Measurements from ENCODE around the gene HMG20B.
"Not testable (repeated sequence)": the region's sequence is repeated elsewhere in the genome, so short reads cannot be mapped to it uniquely, and the experiment has no call there.

HMG20B gene

DNA sequence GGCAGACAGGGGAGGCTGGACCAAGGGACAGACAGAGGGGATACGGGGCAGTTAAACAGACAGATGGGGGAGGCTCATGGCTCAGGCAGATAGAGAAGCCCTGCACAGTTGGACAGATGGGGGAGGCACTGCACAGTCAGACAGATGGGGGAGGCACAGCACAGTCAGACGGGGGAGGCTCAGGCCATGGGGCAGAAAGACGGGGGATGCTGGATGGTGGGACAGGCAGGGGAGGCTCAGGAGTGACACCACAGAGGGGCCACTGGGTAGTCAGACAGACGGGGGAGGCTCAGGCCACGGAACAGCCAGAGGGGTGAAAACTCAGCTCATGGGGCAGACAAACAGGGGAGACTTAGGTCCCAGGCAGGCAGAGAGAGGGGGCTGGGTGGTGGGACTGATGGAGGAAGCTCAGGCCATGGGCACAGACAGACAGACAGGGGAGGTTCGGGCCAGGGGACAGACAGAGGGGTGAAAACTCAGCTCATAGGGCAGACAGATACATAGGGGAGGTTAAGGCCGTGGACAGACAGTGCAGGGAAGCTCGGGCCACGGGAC lies 16.2 kb upstream of the HMG20B start:
- DNase-seq (ENCODE audit: low read depth in 2 of 2) = no peak

DNA sequence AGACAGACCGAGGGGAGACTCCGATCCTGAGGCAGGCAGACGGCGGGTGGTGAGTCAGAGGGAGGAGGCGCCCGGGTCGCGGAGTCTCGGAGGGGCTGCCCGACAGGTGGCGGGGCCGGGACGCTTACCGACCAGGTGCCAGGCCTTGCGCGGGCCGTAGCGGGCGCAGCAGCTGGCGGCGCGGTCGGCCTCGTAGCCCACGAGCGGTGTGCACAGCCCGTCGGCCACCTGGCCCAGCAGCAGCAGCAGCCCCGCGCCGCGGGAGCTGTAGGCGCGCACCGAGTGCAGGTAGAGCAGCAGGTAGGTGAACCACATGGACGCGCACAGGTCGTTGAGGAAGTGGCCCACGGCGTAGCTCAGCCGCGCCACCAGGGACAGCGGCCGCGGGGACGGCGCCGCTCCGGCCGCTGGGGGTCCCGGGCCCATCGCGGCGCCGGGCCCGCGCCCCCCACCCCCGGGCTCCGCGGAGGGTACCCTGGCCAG lies 15.7 kb upstream of the HMG20B start:
- DNase-seq (ENCODE audit: low read depth in 2 of 2) = peak; percentile 40 to 50

DNA sequence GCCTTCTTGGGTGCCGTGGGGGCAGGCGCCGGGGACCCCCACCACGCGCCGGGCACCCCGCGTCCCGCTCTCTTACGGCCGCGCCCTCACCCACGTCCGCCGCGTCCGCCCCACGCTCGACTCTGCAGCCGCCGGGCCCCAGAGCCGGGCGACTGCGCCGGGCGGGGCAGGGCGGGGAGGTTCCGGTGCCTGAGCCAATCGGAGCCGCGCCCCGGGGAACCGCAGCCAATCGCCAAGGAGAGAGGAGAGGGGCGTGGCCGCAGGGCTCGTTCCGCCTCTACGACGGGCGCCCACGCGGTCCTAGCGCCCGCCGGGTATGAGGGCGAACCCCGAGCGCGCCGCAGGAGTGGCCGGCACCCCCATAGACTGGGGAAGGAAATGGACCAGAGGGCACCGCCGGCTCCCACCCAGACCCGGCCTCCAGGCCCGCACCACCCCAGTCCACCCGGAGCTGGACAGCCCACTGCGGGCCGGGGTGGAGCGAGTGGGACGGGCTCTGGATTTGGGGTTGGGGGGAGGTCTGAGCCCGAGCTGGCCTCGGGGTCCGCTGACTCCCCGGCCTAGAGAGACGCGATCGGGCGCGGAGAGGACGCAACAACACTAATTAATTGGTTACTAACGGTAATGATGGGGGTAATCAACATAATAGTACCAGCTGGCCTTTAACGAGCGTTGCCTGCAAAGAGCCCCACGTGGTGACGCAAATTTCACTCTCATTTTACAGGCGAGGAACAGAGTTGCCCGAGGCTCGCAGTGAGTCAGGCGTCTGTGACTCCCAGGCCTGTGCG lies 15.1 kb upstream of the HMG20B start, which contains the start of gene MFSD12:
TSS of gene MFSD12 (minus strand) at position 126 of the 788 bp plus-strand sequence. CDS start 183 bp downstream, outside the sequence.
- DNase-seq (ENCODE audit: low read depth in 2 of 2) = peak; percentile 83 to 89

DNA sequence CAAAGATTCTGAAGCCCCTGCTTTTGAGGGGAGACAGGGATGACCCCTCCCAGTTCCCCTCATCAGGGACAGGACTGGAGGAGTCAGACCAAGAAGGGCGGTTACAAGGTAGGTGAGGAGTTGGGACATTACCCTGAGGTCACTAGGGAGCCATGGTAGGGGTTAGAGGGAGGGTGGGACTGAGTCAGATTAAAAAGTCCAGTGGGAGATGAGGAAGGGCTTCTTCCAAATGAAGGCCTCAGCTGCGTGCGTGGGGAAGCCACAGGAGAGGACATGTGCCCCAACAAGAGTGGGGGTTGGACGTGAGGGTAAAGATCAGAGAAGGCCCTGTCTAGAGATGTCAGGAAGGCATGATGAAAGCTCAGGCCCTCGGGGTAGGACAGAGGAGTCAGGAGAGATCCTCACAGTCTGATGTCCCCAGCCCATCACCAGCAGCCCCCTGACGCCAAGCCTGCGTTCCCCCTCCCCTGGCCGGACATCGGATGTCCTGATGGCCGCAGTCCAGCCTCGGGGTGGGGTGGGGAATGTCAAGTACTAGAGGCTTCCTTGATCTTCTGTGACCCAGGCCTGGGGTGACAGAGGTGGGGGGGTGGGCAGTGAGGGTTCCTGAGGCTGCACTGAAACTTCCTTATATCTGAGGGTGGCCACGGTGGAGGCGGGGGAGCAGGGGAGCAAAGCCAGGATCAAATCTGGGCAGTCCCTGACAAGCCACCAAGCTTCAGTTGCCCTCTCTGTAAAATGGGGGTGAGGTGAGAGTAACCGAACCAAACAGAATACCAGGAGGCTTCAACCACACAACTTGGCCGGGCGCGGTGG lies 8.8 kb upstream of the HMG20B start:
- DNase-seq (ENCODE audit: low read depth in 2 of 2) = no peak

DNA sequence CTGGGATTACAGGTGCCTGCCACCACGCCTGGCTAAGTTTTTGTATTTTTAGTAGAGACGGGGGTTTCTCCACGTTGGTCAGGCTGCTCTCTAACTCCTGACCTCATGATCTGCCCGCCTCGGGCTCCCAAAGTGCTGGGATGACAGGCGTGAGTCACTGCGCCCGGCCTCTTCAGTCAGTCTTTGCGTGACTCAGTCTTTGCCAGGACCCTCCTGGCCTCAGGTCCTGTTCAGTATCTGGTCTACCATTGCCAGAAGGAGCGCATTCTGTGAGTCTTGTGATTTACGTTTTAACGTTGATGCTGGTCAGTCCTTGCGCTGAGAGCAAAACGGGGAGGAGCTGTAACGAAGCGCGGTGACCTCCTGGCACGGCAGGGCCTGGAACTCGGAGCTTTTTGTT lies 7.6 kb upstream of the HMG20B start:
- no peak for DNase-seq (ENCODE audit: low read depth in 2 of 2)

DNA sequence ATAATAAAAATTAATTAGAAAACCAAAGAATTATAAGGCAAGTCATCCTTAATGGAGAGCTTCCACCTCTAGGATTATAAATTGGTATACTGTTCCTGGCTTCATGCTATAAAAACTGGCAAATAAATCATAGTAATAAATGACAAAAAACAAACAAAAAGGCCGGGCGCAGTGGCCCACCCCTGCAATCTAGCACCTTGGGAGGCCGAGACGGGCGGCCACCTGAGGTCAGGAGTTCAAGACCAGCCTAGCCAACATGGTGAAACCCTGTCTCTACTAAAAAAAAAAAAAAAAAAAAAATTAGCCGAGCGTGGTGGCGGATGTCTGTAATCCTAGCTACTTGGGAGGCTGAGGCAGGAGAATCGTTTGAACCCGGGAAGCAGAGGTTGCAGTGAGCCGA lies 2.7 kb upstream of the HMG20B start:
- not testable (repeated sequence) for DNase-seq (ENCODE audit: low read depth in 2 of 2)

DNA sequence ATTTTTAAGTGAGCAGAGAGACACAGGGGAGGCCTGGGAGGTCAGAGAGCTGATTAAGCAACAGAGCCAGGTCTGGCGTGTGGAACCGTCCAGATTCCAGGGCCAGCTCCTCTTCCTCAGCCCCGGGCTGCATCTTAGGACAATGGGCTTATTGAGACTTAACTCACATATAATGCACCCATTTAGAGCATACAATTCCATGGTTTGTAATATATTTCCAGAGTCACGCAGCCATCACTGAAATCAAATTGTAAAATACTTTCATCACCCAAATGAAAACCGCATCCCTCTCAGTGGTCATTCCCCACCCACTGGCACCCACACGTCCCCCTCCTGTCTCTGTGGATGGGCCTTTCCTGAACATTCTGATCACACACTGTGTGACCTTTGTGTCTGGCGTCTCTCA lies 2.1 kb upstream of the HMG20B start:
- DNase-seq (ENCODE audit: low read depth in 2 of 2) = no peak

DNA sequence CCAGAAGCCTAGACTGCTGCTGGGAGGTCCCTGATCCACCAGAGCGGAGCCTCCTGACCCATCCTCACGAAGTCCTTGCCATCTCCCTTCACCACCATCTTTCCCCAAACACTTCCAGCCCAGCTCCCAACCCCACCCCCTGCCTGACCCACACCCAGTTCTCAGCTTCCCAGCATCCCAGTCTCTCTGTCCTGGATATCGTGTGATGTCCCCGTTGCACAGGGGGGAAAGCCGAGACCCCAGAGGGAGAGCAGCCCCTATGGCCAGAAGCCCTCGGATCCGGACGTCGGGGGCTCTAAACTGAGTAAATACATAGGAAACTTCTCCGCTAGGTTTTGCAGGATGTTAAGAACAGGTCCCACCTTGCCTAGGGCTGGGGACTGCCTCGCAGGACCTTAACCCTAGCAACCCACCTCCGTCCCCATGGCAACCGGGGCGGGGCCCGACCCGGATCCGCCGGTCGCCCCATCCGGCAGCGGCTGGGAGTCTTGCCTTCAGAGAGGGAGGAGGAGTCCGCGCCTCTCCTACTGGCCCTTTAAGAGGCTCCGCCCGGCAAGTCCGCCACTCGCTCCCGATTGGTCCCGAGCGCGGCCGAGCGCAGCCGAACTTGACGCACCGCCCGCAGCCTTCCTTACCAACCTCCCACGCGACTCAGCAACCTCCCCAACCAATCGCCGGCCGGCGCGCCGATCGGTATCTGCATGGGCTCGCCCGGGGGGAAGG lies 451 bp upstream of the HMG20B start:
- peak; percentile 99 for DNase-seq (ENCODE audit: low read depth in 2 of 2)

DNA sequence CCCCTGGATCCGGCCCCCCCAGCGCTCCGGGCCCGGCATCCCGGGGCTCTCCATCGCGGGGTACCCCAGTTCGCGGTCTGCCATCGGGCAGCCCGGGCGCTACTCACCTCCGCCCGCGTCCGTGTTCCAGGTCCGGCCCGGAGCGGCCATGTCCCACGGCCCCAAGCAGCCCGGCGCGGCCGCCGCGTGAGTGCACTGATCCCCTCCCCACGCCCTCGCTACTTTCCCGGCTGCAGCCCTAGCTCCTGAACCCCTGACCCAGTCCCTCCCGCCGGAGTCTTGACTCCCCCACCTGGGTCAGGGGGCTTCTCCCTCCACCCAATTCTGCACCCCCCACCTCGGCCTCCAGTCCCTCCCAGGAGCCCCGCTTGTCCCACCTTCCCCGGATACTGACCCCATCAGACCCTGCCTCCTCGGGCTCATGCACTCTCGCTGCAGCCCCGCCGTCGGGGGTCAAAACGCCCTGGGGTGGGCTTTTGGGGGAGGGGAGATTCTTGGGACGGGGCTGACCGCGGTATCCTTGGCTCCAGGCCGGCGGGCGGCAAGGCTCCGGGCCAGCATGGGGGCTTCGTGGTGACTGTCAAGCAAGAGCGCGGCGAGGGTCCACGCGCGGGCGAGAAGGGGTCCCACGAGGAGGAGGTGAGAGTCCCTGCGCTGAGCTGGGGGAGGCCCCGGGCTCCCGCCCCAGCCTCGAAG lies 566 bp downstream of the HMG20B start:
- DNase-seq (ENCODE audit: low read depth in 2 of 2) = no peak

DNA sequence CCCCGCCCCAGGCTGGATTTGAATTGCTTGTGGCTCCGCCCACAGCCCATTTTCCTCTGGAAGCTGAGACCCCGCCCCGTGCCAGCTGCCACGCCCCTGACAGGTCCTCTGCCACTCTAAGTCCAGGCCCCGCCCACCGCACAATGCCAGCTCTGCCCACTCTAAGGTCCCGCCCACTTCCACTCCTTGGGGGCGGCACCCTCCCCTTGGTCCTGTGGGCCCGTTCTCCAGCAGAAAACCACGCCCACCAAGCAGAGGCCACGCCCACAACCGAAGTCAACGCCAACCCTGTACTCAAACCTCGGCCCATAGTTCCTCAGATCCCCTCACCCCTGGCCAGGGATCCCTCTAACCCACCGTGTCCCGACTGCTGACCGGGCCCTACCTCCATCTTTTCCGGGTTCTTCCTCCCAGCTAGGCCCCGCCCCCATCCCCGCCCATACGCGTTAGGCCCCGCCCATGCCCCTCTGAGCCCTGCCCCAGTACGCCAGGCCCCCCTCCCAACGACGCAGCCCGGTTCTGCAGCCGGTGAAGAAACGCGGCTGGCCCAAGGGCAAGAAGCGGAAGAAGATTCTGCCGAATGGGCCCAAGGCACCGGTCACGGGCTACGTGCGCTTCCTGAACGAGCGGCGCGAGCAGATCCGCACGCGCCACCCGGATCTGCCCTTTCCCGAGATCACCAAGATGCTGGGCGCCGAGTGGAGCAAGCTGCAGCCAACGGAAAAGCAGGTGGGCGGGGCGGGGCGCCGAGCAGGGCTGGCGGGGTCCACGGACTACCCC lies 1.3 kb downstream of the HMG20B start:
- DNase-seq (ENCODE audit: low read depth in 2 of 2) = peak; percentile 54 to 68

DNA sequence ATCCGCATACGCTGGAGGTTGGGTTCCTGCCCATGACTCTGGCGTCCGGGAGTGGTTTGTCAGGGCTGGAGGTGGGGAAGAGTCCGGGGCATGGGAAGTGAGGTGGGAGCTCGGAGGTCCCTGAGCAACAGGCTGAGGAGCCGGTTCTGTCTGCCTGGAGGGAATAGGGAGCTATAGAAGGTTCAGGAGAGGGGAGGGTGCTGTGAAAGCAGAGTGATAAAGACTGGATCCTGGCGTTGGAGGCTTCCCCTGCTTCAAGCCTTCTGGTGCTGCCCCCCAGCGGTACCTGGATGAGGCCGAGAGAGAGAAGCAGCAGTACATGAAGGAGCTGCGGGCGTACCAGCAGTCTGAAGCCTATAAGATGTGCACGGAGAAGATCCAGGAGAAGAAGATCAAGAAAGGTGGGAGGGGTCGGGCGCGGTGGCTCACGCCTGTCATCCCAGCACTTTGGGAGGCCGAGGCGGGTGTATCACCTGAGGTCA lies 2.6 kb downstream of the HMG20B start:
- DNase-seq (ENCODE audit: low read depth in 2 of 2) = no peak

DNA sequence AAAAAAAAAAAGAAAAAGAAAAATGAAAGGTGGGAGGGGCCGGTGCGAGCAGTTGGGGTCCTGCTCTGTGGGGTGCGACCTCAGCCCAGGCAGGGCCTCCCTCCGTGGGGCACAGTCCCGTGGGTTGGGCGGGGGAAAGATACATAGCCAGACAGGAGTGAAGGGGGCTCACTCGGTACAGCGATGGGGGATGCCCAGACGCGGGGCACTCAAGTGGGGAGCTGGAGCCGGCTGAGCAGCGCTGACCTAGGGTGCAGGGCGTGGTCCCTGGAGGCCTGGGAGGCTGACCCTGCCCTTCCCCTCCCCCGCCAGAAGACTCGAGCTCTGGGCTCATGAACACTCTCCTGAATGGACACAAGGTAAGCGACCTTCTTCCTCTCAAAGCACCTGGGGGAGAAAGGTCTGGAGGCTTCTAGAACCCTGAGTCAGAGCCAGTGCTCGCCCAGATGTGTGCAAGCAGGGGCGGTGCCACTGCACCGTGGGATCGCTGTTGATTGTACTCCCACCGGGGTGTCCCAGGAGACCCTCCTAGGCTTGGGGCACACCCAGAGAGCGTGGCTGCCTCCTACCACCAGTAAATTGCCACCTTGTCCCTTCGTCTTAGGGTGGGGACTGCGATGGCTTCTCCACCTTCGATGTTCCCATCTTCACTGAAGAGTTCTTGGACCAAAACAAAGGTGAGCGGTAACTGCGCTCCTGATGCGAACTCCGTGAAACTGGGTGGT lies 3.4 kb downstream of the HMG20B start:
- DNase-seq (ENCODE audit: low read depth in 2 of 2) = no peak

DNA sequence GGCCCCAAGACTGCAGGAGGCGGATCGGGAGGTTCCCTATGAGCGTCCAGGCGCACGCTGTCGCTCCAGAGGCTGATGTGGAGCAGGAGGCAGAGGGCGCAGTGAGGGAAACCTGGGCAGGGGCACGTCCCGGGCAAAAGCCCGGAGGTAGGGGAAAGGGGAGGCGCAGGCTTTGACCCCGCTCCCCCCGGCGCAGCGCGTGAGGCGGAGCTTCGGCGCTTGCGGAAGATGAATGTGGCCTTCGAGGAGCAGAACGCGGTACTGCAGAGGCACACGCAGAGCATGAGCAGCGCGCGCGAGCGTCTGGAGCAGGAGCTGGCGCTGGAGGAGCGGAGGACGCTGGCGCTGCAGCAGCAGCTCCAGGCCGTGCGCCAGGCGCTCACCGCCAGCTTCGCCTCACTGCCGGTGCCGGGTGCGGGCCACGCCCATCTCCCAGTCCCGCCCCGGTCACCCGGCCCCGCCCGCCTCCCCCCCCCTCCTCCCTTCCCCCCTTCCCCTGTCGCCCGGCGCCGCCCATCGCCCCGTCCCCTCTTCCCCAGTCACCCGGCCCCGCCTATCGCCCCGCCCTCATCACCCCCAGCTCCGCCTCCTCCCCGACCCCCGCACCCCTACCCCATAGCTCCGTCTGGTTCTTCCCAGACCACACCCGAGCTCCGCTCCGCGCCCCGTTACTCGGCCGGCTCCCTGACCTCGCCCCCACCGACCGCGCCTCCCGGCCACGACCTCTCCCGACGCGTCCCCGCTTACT lies 4.1 kb downstream of the HMG20B start:
- DNase-seq (ENCODE audit: low read depth in 2 of 2) = no peak

DNA sequence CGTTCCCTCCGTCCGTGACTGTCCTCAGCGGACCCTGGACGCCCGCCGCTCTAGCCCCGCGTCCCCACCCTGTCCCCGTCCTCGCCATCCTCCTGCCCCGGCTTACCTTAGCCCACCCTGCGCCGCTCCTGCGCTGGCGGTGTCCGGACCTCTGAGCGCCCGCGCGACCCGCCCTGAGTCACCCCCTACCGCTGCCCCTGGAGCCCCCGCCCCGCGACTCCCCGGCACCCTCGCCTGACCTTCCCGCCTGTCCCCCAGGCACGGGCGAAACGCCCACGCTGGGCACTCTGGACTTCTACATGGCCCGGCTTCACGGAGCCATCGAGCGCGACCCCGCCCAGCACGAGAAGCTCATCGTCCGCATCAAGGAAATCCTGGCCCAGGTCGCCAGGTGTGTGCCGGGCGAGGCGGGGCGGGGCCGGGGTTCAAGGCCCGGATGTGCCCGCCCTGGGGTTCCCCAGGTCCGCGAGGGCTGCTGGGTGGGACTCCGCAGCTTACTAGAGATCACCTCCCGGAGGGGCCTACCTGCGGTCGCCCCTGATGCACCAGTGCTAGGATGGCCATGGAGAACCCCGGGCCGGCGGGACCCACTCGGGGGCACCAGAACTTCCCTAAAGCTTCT lies 5.1 kb downstream of the HMG20B start:
- DNase-seq (ENCODE audit: low read depth in 2 of 2) = no peak

DNA sequence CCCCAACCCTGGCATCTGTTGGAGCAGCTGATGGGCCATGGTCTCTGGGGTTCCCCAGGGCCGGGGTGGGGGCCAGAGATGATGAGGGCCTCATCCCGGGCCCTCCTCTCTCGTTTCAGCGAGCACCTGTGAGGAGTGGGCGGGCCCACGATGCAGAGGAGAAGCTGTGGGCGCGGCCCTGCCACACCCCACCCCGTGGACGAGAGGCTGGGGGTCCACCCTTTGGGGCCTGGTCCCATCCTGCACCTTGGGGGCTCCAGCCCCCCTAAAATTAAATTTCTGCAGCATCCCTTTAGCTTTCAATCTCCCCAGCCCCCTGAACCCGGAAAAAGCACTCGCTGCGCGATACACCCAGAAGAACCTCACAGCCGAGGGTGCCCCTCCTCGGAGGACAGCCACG lies 5.6 kb downstream of the HMG20B start:
- DNase-seq (ENCODE audit: low read depth in 2 of 2) = no peak

DNA sequence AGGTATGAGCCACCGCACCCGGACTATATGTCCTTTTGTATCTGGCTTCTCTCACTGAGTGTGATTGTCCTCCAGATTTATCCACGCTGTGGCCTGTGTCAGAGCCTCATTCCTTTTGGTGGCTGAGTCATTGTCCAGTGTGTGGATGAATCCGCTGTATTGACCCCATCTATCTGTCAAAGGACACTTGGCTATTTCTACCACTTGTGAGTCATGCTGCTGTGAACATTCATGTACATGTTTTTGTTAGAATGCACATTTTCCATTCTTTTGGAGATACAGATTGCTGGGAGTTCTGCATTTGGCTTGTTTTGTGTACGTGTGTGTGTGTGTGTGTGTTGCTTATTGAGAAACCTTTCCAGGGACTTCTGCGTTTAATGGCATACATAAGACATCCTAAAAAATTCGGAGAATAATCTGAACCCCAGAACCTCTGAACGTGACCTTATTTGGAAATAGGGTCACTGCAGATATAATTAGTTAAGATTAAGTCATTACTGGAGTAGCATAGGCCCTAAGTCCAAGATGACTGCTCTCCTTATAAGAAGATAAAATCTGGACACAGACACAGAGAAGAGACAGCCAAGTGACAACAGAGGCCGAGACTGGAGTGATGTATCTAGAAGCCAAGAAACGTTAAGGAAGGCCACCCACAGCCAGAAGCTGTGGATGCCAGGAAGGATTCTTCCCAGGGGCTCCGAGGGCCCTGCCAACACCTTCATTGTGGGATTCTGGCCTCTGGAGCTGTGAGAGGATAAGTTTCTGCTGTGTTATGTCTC lies 7.6 kb downstream of the HMG20B start:
- DNase-seq (ENCODE audit: low read depth in 2 of 2) = no peak

DNA sequence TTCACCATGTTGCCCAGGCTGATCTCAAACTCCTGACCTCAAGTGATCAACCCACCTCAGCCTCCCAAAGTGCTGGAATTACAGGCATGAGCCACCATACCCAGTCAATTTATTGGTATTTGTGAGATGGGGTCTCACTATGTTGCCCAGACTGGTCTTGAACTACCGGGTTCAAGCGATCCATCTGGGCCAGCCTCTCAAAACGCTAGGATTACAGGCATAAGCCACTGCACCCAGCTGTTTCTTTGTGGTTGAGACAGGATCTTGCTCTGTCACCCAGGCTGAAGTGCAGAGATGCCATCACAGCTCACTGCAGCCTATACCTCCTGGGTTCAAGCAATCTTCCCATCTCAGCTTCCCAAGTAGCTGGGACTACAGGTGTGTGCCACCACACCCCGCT lies 9.0 kb downstream of the HMG20B start:
- not testable (repeated sequence) for DNase-seq (ENCODE audit: low read depth in 2 of 2)

Measured in stimulated activated CD8-positive, alpha-beta memory T cell treated with anti-CD3 and anti-CD28 coated beads, Interleukin-15, amount 100 ng/mL, for 4 hours (primary cell).